ENCODE results near the gene SCFD2.
"Not testable (repeated sequence)": the region's sequence is repeated elsewhere in the genome, so short reads cannot be mapped to it uniquely, and the experiment has no call there.

Gene SCFD2

DNA sequence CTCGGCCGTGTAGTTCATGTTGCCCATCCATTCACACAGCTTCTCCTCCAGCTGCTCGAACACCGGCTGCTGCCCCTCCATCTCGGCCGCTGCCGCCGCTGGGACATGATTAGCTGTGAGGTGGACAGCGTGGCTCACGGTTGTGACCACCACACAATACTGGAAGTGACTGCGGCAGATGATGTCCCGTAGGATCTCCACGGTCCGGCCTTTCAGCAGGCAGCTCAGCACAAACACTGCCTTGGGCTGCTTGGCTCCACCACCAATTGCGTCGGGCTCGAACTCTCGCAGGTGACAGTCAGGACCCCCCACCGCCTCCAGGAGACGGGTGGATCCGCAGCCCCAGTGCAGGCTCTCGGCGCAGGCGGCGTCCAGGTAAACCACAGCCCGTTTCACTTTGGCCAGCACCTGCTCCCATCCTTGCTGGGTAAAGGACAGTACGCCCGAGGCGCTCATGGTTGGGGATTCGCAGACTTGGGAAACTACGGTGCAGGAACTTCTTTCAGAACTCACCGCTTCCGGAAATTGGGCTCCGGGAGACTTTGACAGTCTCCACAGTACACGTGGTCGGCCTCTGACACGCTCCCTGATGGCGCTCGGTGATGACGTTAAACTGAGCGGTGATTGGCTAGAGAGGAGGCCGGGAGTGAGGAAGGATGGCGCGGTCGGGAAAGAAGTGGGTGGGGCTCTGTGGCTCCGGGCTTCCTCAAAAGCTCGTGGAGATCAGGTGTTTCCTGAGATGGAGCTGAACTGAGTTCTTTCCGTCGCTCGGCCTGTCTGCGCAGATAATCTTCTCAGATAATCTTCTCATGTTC, at the start of gene SCFD2:
SCFD2 (minus strand) TSS at position 576 of the 815 bp plus-strand sequence.
- peak; percentile 100 for DNase-seq

DNA sequence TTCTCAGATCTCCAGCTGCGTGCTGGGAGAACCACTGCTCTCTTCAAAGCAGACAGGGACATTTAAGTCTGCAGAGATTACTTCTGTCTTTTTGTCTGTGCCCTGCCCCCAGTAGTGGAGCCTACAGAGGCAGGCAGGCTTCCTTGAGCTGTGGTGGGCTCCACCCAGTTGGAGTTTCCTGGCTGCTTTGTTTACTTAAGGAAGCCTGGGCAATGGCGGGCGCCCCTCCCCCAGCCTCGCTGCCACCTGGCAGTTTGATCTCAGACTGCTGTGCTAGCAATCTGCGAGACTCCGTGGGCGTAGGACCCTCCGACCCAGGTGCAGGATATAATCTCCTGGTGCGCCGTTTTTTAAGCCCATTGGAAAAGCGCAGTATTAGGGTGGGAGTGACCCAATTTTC, 43.6 kb upstream of the SCFD2 start:
- not testable (repeated sequence) for DNase-seq

DNA sequence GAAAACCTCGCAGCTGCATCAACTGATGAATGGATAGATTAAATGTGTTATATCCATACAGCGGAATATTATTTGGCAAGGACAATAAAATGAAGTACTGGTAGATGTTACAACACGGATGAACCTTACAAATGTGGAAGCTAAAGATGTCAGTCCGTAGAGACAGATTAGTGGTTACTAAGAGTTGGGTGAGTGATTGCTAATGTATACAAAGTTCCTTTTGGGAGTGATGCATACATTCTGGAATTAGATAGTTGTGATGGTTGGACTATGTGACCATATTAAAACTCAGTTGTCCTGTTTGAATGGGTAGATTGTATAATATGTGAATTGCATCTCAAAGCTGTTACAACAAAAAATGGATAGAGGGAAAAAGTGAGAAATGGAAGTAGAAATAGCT, 14.4 kb upstream of the SCFD2 start:
- no peak for DNase-seq

DNA sequence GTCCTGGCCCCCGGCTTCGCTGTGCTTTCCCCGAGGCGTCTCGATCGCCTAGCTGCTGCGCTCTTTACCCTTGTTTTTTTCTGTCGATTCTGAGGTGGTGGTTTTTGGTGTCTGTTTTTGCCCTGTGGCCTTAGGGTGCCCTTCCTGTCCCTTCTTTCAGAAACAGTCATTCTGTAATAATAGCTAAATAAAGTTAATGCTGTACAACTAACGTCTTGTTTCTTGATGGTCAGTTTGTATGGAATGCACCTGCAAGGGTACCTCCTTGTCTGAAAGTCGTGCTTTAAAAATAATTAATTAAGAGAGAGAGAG, 12.3 kb upstream of the SCFD2 start:
- DNase-seq = peak in 1 of 2 experiments; percentile 83

DNA sequence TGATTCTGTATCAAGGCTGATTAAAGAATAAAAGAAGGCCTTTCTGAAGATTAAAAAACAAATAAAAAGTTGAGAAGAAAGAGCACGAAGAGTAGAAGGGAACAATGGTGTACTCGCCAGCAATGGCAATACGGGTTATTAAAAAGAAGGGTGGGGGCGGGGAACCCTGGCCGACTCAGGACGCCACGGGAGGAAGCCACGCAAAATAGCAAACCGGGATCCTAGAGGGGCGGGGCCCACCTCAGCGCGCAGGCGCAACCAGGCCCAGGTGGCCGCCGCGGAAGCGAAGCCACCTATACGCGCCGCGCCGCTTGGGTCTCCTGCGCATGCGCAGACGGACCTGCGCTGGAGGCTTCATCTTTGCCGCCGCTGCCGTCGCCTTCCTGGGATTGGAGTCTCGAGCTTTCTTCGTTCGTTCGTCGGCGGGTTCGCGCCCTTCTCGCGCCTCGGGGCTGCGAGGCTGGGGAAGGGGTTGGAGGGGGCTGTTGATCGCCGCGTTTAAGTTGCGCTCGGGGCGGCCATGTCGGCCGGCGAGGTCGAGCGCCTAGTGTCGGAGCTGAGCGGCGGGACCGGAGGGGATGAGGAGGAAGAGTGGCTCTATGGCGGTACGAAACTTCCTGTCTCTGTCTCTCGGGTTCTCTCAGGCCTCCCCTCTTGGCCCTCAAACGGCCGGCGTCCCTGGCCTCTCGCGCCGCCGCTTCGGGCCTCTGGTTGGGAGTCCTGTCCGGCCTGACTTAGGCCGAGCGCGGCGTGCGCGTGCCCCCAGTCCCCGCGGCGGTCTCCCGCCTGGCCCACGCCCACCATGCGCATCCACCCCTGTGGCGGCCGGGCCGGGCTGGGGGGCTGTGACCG, 11.7 kb upstream of the SCFD2 start, which contains the start of gene FIP1L1:
FIP1L1 (plus strand) TSS at position 323 of the 852 bp plus-strand sequence; CDS start at position 521, 198 bp downstream.
- peak; percentile 98 for DNase-seq

DNA sequence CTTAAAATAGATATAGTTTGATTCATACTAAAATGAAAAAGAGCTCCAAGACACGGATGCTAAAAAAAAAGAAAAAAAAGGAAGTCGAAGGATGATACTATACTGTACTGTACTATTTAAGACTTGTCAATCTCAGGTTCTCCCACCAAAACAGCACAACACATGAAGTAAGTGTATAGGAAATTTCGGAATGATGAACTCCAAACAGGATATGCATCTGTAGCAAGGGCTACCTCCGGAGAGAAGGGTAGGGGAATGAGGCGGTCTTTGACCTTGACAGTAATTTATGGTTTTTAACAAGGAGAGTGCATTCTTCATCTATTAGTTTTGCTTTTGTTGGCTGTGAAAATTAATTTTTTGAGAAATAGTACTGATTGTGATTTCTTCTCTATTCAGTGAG, 11.0 kb upstream of the SCFD2 start:
- peak; percentile 61 to 80 for DNase-seq

DNA sequence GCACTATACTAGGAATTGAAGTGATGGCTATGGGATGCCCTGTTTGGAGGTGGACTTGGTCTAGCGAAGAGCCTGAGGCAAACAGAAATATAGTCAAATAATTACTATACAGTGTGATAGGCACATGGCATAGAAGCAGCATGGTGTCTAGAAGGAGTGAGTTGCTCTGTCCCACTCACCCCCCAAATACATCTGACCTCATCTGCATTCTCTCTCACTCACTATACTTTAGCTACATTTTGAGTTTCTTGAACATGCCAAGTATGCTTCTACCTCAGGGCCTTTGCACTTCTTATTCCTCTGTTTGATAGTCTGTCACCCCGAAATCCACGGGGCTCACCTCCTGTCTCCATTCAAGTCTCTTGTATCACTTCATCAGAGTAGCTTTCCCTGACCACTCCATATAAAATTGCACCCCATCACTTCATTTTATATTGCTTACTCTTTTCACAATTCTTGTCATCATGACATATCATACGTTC, 9.0 kb upstream of the SCFD2 start:
- no peak for DNase-seq

DNA sequence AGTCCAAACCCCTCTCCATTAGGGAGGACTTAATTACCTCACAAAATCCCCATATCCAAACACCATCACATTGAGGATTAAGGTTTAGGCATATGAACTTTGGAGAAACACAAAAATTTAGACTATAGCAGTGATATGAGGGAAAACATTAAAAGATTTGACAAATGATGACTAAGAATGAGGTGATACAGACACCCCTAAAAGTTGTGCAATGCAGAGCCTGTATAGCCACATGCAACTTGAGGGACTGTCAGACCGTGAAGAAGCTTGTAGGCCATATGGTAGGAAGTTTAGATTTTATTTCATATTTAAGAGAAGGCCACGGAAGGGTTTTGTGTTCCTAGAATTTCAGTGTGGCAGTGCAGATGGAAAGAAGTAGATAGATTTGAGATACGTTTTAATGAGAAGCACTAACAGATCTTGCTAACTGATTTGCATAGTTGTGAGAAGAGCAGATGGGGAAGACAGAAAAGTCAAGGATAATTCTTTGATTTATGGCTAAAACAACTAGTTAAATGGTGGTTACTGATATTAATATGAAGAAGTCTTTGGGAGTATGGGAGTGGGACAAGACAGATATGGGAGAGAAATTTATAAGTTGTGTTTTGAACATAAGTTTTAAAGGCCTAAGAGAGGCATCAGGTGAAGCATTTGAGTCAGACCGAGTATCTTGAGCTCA, 6.1 kb upstream of the SCFD2 start:
- DNase-seq = no peak

DNA sequence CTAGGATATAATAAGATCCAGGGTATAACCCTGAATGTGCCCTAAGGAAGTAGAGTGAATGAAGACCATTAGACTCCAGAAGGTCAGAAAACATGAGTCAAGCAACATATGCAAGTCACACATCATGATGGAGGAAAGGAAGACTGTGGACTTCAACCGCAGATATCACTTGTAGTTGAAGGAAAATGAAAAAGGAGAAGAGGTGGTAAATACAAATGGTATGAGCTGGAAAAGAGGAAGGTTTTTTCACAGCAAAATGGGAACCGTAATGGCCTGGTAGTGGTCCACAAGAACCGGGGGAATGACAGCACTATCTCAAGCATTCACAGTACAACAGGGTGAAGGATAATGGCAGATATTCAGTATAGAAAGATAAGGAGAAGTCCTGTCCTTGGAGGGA, 5.2 kb upstream of the SCFD2 start:
- no peak for DNase-seq

DNA sequence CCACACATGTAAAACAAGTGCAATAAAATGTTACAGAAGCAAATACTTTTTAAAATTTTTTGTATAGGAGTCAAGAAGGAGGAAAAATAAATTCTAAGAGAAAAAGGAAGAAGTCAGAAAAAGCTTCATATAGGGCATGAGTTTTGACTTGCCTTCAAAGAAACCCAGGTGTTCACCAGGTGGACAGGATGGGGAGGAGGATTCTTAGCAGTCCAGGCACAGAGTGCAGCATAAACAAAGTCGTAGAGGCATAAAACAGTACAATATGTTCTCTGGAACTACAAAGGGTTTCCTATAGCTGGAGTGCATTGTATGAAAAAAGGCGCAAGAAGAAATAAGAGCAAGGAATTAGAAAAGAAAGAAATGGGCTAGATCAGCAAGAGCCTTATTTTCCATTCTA, 1.9 kb upstream of the SCFD2 start:
- no peak for DNase-seq

DNA sequence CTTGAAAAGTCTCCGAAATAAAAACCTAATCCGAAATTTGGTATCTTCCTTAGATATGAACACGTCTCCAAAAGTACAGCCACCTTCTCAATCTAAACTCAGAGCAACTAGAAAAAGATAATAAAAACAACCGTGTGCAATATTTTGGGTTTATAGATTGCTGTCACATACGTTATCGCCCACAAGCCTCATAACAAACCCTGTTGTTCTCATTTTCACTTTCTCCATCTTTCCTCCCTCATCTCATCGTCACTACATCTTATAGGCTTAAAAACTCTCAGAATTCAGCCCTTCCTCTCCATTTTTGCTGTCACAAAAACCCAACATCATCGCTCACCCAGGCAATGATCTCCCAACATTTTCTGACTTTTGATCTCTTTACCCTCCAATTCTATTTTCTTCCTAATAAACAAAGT, 448 bp upstream of the SCFD2 start:
- no peak for DNase-seq

DNA sequence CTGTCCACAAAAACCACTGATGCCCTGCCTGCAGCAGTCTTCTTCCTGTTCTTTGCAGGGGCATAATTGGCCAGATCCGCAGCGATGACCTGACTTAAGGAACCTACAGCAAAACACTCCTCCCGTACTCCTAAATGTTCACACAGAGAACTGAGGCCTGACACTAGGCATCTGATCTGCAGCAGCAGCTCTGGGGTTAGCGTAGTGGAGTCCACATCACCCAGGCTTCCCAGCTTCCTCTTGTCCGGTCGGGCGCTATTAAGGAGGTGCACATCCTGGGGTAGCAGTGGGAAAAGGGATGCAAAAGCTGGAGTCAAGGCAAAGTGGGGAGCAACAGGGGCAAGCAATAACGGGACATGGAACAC, 758 bp downstream of the SCFD2 start:
- peak; percentile 79 to 86 for DNase-seq

DNA sequence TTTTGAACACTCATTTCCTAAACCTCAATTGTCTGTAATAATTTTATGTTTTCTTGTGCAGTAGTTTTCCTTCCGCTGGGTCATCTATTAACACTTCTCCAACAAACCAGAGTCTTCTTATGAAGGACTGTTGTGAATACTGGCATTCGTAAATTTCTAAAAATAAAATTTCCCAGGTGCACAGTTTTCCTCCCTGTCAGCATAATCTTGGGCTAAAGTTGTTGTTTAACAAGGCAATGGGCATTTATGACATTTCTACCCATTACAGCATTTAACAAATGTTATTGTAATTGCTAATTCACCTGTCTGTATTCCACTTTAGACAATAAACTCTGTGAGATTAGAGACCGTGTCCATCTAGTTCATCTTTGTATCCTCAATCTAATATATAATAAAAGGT, 1.2 kb downstream of the SCFD2 start:
- DNase-seq = no peak

DNA sequence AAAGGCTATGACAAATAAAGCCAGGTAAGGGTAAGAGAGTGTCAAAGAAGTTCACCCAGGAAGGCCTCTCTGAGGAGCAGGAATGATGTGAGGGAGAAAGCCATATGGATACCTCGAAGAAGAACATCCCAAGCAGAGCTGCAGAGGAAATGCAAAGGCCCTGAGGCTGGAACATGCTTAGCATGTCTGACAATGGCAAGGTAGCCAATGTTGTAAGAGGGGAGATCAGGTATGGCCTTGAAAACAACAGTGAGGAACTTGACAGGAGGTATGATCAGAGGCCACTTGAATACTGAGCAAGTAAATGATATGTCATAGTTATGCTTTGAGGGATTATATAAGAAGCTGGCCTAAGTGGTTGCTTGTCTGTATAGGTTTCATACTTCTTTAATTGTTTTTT, 3.8 kb downstream of the SCFD2 start:
- DNase-seq = no peak

DNA sequence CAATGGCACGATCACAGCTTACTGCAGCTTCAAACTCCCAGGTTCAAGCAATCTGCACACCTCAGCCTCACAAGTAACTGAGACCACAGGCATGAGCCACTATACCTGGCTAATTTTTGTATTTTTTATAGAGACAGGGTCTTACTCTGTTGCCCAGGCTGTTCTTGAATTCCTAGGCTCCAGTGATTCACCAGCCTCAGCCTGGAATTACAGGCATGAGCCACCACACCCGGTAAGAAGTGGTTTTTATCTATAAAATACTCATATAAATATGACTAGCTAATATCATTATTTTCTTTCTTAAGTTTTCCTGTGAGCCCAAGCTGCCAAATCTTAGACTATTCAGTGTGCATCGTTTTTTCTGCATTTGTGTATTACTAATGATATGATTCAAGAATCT, 4.4 kb downstream of the SCFD2 start:
- DNase-seq = no peak

DNA sequence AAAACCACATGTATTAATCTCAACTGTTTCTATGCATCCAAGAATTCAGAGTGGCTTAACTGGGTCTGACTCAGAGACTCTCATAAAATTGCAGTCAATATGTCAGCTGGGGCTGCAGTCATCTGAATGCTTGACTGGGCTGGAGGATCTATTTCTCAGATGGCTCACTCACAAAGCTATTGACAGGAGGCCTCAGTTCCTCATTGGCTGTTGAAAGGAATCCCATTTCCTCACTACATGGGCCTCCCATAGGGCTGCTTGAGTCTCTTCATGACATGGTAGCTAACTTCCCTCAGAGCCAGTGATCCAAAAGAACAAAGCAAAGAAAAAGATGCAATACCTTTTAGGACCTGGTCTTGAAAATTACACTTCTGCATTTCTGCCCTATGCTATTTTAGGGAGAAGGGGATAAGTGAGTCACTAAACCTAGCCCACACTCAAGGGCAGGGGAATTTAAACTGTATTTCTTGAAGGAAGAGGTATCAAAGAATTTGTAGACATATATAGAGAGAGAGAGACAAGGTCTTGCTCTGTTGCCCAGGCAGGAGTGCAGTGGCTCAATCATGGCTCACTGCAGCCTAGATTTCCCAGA, 9.8 kb downstream of the SCFD2 start:
- peak; percentile 72 to 81 for DNase-seq

DNA sequence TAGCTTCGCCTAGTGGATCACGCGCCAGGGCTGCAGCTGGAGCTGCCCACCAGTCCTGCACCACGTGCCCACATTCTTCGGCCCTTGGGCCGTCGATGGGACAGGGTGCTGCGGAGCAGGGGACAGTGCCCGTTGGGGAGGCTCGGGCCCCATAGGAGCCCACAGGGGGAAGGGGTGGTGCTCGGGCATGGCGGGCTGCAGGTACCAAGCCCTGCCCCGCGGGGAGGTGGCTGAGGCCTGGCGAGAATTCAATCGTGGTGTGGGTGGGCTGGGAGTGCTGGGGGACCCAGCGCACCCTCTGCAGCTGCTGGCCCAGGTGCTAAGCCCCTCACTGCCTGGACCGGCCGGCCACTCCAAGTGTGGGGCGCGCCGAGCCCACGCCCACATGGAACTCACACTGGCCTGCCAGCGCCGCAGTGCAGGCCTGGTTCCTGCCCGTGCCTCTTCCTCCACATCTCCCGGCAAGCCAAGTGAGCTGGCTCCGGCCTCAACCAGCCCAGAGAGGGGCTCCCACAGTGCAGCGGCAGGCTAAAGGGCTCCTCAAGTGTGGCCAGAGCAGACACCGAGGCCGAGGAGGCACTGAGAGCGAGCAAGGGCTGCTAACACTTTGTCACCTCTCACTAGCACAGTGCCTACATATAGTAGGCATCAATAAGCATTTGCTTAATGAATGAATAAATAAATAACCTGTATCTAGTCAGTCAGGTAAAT, 11.7 kb downstream of the SCFD2 start:
- DNase-seq = no peak

DNA sequence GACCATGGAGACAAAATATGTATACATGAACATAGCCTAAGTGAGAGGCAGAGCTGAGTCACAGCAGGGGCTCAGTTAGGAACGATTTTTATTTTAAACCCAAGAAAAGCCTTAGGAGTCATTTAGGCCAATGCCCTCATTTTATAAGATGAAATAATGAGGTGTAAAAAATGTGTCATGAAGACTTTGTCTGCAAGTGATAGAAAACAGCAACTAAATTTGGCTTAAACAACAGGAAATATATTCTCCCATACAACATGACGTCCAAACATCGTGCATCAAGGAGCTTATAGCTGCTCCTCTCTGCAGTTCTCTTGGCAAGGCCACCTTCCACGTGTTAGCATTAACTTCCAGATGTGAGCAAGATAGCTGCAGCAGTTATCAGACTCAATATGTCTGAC, 16.8 kb downstream of the SCFD2 start:
- no peak for DNase-seq

DNA sequence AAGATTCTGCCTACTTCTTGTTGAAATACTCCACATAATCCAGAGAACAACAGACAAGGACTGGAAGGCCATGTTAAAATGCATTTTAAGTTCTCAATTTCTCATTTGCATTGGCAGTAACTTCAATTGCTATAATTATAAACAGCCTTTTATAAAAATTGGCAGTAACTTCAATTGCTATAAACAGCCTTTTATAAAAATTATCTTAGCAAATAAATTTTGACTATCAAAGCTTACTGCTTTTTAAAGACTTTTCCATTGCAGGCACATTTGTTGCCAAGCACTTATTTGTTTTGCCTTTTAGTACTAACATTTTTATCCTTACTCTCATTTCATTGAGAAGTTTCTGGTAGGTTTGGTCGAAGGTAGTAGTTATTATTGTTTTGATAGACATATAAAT, 17.8 kb downstream of the SCFD2 start:
- no peak for DNase-seq

DNA sequence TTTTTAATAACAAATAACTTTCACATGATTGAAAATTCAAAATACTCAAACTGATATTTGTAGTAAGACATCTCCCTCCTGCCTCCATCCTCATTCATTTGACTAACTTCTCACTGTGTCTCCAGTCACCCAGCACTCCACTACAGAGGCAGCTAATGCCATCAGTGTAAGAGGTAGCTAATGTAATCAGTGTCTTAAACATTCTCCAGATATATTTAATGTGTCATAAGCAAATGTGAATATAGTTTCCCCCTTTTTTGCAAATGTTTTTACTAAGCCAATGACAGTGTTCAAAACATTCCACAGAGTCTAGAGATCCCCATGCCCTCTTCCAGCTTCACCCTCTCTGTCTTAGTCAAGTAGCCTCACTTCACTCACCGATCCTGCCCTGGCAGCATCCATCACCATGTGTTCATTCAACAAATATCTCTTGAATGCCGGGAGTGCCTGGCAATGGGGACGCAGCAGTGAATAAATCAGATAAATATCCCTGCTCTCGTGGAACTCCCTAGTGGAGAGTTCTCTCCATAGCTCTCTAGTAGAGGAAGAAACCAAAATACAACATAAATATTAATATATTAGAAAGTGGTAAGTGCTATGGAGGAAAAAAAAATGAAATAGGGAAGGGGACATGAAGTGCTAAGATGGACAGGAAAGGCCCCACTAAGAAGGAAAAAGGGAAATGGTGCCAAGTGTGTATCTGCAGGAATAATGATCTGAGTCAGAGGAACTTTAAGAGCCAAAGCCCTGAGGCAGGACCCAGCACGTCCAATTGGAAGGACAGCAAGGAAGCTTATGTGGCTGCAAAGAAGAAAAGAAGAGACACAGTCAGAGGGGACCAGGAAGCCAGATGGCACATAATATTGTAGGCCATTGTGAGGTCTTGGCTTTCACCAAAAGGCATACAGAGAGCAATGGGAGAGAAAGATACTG, 18.7 kb downstream of the SCFD2 start:
- no peak for DNase-seq

DNA sequence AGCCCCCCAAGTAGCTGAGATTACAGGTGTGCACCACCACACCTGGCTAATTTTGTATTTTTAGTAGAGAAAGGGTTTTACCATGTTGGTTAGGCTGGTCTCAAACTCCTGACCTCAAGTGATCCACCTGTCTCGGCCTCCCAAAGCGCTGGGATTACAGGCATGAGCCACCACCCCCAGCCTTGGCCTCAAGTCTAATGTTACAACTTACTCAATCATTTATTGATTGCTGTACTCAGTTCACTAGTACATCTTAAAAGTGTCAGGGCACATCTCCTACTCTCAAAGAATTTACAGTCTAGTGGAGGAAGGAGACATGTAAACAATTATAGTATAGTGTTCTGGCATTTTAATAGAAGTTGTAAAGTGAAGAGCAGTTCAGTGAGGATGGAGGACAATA, 19.5 kb downstream of the SCFD2 start:
- not testable (repeated sequence) for DNase-seq

Measured in Kasumi-1 (cell line).